HepG2 (cell line): ENCODE results near the gene DNPH1. TPM values are rescaled to one million over a fixed set of nuclear protein-coding genes. Genes with fewer than 3 reads are reported as not detected.

Source experiments
- BRD4 ChIP-seq: sonication (generic); formaldehyde crosslinking; IDR thresholded peaks from 2 replicates; pipeline ENCODE4 v1.4.0; 2020; ENCODE audit warnings: missing genetic modification reagents
- FOXO1 ChIP-seq: sonication (generic); formaldehyde crosslinking; IDR thresholded peaks from 2 replicates; pipeline ENCODE4 v1.4.0; 2020; ENCODE audit warnings: missing genetic modification reagents
- GABPA ChIP-seq, 2 experiments: IDR thresholded peaks; 2 replicates each; pipeline ENCODE4 v1.6.1; 2011 to 2016; ENCODE audit warnings: low read depth in 2 of 2, low read length in 1 of 2, missing biosample characterization in 1 of 2, missing genetic modification characterization in 1 of 2
- GABPB1 ChIP-seq: IDR thresholded peaks from 2 replicates; pipeline ENCODE4 v1.6.1; 2016; ENCODE audit warnings: mild to moderate bottlenecking, missing genetic modification reagents, moderate library complexity, missing compliant biosample characterization
- GZF1 ChIP-seq: sonication (generic); formaldehyde crosslinking; IDR thresholded peaks from 2 replicates; pipeline ENCODE4 v1.5.1; 2020; ENCODE audit warnings: mild to moderate bottlenecking, missing genetic modification reagents
- IRX3 ChIP-seq: sonication (generic); formaldehyde crosslinking; IDR thresholded peaks from 2 replicates; pipeline ENCODE4 v1.8.1; 2023; ENCODE audit warnings: mild to moderate bottlenecking, low read depth, missing genetic modification reagents, borderline replicate concordance
- KAT8 ChIP-seq: IDR thresholded peaks from 2 replicates; pipeline ENCODE4 v1.6.1; 2016; ENCODE audit warnings: missing genetic modification reagents, missing compliant biosample characterization
- MAZ ChIP-seq, 2 experiments: sonication (generic) in 1 of 2; formaldehyde crosslinking in 1 of 2; IDR thresholded peaks; 2 replicates each; pipeline versions ENCODE4 v1.5.0 to v1.6.1; 2012 to 2020; ENCODE audit warnings: low read depth in 2 of 2, mild to moderate bottlenecking in 2 of 2, borderline replicate concordance in 1 of 2, improper control_type of control experiment in 1 of 2, low read length in 1 of 2, missing genetic modification reagents in 1 of 2, moderate library complexity in 1 of 2
- MTF1 ChIP-seq: sonication (generic); formaldehyde crosslinking; IDR thresholded peaks from 2 replicates; pipeline ENCODE4 v1.5.0; 2020; ENCODE audit warnings: missing genetic modification reagents
- PHF8 ChIP-seq: sonication (generic); formaldehyde crosslinking; IDR thresholded peaks from 2 replicates; pipeline ENCODE4 v1.5.0; 2020; ENCODE audit warnings: missing genetic modification reagents
- RAD21 ChIP-seq: fragments of 450-650 bp; formaldehyde crosslinking; IDR thresholded peaks from 2 replicates; pipeline ENCODE4 v1.5.0; 2020; ENCODE audit warnings: mild to moderate bottlenecking
- RELA ChIP-seq: sonication (generic); formaldehyde crosslinking; IDR thresholded peaks from 2 replicates; pipeline ENCODE4 v1.4.0; 2020; ENCODE audit warnings: missing genetic modification reagents
- SETDB1 ChIP-seq: sonication (generic); formaldehyde crosslinking; IDR thresholded peaks from 2 replicates; pipeline ENCODE4 v1.5.1; 2020; ENCODE audit warnings: missing genetic modification reagents, mild to moderate bottlenecking, borderline replicate concordance
- ZNF256 ChIP-seq: sonication (generic); formaldehyde crosslinking; conservative IDR thresholded peaks from 2 replicates; pipeline ENCODE4 v1.4.0; 2020; ENCODE audit warnings: missing genetic modification reagents
- ZNF672 ChIP-seq: sonication (generic); formaldehyde crosslinking; IDR thresholded peaks from 2 replicates; pipeline ENCODE4 v1.8.1; 2022; ENCODE audit warnings: missing genetic modification reagents
- polyA plus RNA-seq, 8 experiments: library from polyadenylated mRNA; depleted of rRNA in 3 of 8; stranded (reverse) in 7 of 8; unstranded in 1 of 8; fragments of >200 nt; fragmentation: Illumina TruSeq in 4 of 8; extraction: Trizol in 4 of 8; gene quantifications; 2 replicates each; pipeline versions ENCODE4 v1.2.1 to v1.2.3, GENCODE V29; 2011 to 2016; ENCODE audit warnings: low read depth in 4 of 8, missing spikeins in 1 of 8, mixed read lengths in 1 of 8; ENCODE audit not compliant: insufficient read depth in 1 of 8
- total RNA-seq, 5 experiments: library from RNA; depleted of rRNA; stranded (reverse); fragments of >200 nt; fragmentation: Illumina TruSeq; extraction: Trizol; gene quantifications; 2 replicates each; pipeline ENCODE4 v1.2.3, GENCODE V29; 2016; ENCODE audit warnings: low read depth in 1 of 5
- TF ChIP-seq, protein P1 (sequence below): IDR thresholded peaks from 2 replicates; pipeline ENCODE4 v1.6.1; 2016; ENCODE audit warnings: missing compliant biosample characterization, missing genetic modification reagents, borderline replicate concordance
- TF ChIP-seq, protein P2 (sequence below): sonication (generic); formaldehyde crosslinking; IDR thresholded peaks from 2 replicates; pipeline ENCODE4 v1.4.0; 2020; ENCODE audit warnings: mild to moderate bottlenecking, missing genetic modification reagents
- TF ChIP-seq, protein P3 (sequence below): fragments of 450-650 bp; IDR thresholded peaks from 2 replicates; pipeline ENCODE4 v1.6.1; 2017; ENCODE audit warnings: mild to moderate bottlenecking
- TF ChIP-seq, protein P4 (sequence below): IDR thresholded peaks from 2 replicates; pipeline ENCODE4 v1.6.1; 2016; ENCODE audit warnings: mild to moderate bottlenecking

The DNPH1 gene
- total and polyA plus RNA-seq, 2 of the 13 experiments (the other 11 are each of a cell fraction or from before 2014, with no cell fraction given) = 56.5 to 75.1 TPM

DNA sequence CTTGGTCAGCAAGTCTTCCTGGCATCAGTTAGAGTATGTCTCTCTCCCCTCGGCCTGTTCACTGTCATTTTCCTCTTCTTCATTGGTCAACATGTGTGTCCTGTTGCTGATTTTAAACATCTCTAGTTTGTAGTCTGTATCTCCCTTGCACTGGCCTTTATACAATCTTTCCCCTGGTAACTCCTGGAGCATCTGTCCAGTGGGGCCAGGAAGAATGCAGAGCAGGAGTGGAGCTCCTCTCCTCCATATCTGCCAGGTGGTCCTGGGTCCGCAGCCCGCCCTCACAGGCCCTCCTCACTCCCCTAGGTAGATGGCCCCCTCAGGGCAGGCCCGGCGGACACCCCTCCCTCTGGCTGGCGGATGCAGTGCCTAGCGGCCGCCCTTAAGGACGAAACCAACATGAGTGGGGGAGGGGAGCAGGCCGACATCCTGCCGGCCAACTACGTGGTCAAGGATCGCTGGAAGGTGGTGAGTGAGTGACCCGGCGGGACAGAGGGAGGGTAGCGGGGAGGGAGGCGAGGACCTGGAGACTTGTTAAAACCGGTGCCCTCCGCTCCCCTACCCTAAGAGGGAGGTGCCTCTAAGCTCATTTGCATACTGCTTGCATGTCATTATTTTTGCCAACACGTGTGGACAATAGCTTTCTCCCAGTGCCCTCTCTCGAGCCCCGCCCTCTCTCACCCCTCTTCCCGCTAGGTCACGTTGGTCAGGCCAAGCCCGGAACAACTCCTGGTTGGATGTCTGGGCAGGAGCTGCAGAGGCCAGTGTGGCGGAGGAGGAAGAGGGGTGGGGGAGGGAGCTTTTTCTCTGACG lies 17.2 kb upstream of the DNPH1 start (continued):
- TF ChIP-seq, protein P1, sequence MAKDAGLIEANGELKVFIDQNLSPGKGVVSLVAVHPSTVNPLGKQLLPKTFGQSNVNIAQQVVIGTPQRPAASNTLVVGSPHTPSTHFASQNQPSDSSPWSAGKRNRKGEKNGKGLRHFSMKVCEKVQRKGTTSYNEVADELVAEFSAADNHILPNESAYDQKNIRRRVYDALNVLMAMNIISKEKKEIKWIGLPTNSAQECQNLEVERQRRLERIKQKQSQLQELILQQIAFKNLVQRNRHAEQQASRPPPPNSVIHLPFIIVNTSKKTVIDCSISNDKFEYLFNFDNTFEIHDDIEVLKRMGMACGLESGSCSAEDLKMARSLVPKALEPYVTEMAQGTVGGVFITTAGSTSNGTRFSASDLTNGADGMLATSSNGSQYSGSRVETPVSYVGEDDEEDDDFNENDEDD = no peak
- TF ChIP-seq, protein P2, sequence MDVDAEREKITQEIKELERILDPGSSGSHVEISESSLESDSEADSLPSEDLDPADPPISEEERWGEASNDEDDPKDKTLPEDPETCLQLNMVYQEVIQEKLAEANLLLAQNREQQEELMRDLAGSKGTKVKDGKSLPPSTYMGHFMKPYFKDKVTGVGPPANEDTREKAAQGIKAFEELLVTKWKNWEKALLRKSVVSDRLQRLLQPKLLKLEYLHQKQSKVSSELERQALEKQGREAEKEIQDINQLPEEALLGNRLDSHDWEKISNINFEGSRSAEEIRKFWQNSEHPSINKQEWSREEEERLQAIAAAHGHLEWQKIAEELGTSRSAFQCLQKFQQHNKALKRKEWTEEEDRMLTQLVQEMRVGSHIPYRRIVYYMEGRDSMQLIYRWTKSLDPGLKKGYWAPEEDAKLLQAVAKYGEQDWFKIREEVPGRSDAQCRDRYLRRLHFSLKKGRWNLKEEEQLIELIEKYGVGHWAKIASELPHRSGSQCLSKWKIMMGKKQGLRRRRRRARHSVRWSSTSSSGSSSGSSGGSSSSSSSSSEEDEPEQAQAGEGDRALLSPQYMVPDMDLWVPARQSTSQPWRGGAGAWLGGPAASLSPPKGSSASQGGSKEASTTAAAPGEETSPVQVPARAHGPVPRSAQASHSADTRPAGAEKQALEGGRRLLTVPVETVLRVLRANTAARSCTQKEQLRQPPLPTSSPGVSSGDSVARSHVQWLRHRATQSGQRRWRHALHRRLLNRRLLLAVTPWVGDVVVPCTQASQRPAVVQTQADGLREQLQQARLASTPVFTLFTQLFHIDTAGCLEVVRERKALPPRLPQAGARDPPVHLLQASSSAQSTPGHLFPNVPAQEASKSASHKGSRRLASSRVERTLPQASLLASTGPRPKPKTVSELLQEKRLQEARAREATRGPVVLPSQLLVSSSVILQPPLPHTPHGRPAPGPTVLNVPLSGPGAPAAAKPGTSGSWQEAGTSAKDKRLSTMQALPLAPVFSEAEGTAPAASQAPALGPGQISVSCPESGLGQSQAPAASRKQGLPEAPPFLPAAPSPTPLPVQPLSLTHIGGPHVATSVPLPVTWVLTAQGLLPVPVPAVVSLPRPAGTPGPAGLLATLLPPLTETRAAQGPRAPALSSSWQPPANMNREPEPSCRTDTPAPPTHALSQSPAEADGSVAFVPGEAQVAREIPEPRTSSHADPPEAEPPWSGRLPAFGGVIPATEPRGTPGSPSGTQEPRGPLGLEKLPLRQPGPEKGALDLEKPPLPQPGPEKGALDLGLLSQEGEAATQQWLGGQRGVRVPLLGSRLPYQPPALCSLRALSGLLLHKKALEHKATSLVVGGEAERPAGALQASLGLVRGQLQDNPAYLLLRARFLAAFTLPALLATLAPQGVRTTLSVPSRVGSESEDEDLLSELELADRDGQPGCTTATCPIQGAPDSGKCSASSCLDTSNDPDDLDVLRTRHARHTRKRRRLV (CRISPR knock-in tag) = peak; percentile 96
- TF ChIP-seq BRD4 (peak; percentile 44; the same call in 1 of the 2 replicates), MAZ (IDR thresholded peaks at IDR 0.05; ENCODE audit: borderline replicate concordance, low read depth, low read length) (no peak), MAZ (CRISPR knock-in tag; IDR thresholded peaks at IDR 0.05; ENCODE audit: low read depth) (no peak), PHF8 (no peak), MTF1 (CRISPR knock-in tag) (no peak), GZF1 (CRISPR knock-in tag) (peak; percentile 29; the same call in 1 of the 2 replicates), KAT8 (CRISPR knock-in tag) (no peak; the same call in 1 of the 2 replicates), ZNF256 (no peak), IRX3 (CRISPR knock-in tag) (no peak), RAD21 (CRISPR knock-in tag) (no peak), ZNF672 (no peak), SETDB1 (CRISPR knock-in tag) (no peak), RELA (CRISPR knock-in tag) (no peak), GABPB1 (CRISPR knock-in tag) (no peak), GABPA (IDR thresholded peaks at IDR 0.05; ENCODE audit: low read depth, low read length) (no peak), GABPA (CRISPR knock-in tag; IDR thresholded peaks at IDR 0.05; ENCODE audit: low read depth) (no peak), FOXO1 (no peak)
- TF ChIP-seq, protein P3, sequence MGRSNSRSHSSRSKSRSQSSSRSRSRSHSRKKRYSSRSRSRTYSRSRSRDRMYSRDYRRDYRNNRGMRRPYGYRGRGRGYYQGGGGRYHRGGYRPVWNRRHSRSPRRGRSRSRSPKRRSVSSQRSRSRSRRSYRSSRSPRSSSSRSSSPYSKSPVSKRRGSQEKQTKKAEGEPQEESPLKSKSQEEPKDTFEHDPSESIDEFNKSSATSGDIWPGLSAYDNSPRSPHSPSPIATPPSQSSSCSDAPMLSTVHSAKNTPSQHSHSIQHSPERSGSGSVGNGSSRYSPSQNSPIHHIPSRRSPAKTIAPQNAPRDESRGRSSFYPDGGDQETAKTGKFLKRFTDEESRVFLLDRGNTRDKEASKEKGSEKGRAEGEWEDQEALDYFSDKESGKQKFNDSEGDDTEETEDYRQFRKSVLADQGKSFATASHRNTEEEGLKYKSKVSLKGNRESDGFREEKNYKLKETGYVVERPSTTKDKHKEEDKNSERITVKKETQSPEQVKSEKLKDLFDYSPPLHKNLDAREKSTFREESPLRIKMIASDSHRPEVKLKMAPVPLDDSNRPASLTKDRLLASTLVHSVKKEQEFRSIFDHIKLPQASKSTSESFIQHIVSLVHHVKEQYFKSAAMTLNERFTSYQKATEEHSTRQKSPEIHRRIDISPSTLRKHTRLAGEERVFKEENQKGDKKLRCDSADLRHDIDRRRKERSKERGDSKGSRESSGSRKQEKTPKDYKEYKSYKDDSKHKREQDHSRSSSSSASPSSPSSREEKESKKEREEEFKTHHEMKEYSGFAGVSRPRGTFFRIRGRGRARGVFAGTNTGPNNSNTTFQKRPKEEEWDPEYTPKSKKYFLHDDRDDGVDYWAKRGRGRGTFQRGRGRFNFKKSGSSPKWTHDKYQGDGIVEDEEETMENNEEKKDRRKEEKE = no peak
- TF ChIP-seq, protein P4, sequence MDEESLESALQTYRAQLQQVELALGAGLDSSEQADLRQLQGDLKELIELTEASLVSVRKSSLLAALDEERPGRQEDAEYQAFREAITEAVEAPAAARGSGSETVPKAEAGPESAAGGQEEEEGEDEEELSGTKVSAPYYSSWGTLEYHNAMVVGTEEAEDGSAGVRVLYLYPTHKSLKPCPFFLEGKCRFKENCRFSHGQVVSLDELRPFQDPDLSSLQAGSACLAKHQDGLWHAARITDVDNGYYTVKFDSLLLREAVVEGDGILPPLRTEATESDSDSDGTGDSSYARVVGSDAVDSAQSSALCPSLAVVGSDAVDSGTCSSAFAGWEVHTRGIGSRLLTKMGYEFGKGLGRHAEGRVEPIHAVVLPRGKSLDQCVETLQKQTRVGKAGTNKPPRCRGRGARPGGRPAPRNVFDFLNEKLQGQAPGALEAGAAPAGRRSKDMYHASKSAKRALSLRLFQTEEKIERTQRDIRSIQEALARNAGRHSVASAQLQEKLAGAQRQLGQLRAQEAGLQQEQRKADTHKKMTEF (CRISPR knock-in tag) = peak; percentile 73
